22Rv1 (cell line): ENCODE measurements around the gene TFF2.

Experiments
- H3K27ac ChIP-seq: fragments of 450-650 bp; 2 replicates; pipeline ENCODE4 v1.5.1; 2017
- ZFX ChIP-seq: fragments of 450-650 bp; IDR thresholded peaks from 2 replicates; pipeline ENCODE4 v1.6.1; 2017; ENCODE audit warnings: antibody characterized with exemption, borderline replicate concordance
- TF ChIP-seq, protein P1 (sequence below): fragments of 450-650 bp; IDR thresholded peaks from 2 replicates; pipeline ENCODE4 v1.5.1; 2017; ENCODE audit warnings: mild to moderate bottlenecking

TFF2 gene

DNA sequence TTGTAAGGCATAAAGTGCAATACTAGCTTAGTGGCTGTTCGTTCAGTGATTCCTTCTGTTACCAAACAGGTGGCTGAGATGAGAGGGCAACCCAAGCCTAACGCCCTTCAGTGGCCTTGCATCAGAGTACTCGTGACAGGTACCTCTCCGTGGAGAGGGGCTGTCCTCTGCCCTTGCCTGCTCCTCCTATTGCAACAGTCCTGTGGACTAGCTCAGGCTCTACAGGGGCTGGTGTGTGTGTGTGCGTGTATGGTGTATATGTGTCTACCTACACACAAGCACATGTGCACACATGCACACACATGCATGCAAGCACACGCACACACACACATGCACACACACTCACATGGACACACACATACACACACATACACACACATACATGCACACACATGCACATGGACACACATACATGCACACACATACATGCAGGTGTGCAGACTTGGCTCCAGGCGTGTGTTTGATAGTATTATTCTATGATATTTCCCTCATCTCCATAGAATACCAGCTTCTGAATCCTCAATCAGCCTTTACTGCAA lies 50.7 kb downstream of the TFF2 start:
- TF ChIP-seq, protein P1, sequence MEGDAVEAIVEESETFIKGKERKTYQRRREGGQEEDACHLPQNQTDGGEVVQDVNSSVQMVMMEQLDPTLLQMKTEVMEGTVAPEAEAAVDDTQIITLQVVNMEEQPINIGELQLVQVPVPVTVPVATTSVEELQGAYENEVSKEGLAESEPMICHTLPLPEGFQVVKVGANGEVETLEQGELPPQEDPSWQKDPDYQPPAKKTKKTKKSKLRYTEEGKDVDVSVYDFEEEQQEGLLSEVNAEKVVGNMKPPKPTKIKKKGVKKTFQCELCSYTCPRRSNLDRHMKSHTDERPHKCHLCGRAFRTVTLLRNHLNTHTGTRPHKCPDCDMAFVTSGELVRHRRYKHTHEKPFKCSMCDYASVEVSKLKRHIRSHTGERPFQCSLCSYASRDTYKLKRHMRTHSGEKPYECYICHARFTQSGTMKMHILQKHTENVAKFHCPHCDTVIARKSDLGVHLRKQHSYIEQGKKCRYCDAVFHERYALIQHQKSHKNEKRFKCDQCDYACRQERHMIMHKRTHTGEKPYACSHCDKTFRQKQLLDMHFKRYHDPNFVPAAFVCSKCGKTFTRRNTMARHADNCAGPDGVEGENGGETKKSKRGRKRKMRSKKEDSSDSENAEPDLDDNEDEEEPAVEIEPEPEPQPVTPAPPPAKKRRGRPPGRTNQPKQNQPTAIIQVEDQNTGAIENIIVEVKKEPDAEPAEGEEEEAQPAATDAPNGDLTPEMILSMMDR, result no peak
- no peak for TF ChIP-seq ZFX

DNA sequence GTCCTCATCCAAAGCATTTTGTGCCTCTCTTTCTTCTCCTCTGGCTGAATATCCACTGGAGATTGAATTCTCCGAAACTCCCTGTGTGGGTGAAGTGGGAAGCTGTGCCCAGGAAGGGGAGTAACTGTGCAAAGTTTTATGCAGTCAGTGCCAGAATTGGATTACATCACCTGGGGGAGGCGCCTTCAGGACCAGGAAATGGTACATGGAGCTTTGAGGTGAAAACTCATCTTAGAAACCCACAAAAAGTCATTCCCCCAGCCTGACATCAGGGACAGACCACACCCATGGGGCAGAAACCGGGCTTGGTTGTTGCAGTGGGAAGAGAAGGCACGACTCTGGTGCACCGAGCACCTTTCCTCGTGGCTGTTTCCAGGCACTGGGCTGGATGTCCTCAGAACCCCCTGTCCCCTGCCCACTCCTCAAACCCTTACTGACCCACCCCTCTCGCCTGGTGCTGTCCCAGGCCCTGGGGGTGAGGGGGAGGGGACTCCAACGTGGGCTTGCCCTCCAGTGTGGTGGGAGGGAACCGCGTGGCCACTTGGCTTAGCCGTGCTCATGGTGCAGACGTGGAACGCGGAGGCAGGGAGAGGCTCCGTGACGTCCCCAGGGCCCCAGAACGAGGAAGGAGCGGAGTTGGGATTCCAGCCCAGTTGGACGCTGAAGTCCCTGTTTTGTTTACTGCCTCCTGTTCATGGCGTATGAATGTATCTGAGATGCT lies 51.3 kb downstream of the TFF2 start:
- no peak overlapping the region for H3K27ac ChIP-seq
- no peak for TF ChIP-seq ZFX
- TF ChIP-seq, protein P1, result no peak

More for the DNA sequence above, 50.7 kb downstream of the TFF2 start:
- no peak overlapping the region for H3K27ac ChIP-seq

DNA sequence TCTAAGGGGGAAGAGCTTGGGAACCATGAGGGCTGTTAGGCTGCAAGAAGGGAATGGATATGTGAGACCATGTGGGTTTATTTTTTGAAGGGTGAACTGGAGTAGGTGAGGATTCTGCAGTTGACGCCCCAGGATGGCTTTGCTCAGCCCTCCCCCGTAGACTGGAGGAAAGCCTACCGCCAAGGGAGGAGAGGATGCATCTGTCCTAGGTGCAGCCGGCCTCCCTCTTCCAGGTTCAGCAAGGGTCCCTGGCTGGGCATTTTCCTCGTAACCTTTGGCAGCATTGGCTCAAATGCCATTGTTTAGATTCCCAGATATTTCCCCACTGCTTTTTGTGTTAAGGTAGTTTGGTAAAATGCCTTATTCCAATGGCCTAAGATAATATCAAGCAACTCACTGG lies 52.1 kb downstream of the TFF2 start:
- TF ChIP-seq ZFX, result no peak
- TF ChIP-seq, protein P1, result no peak
- no peak overlapping the region for H3K27ac ChIP-seq

DNA sequence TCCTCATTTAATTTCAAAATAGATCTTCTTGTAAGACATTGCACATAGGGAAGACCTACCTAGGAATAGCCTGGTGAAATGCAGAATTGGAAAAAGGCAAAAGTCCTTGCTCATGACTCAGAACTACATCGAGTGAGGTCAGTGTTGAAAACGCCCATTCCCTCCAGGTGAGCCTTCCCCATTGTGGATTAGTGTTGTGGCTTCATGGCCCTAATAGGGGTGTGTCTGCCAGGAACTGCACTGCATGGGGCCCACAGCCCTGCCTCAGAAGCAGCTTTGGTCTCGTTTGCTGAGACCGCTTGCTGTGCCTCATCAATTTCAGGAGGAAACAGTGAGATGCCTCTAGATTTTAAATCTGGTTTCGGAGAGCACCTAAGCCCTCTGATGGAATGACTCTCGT lies 52.6 kb downstream of the TFF2 start:
- TF ChIP-seq, protein P1, result no peak
- no peak for TF ChIP-seq ZFX
- no peak overlapping the region for H3K27ac ChIP-seq

DNA sequence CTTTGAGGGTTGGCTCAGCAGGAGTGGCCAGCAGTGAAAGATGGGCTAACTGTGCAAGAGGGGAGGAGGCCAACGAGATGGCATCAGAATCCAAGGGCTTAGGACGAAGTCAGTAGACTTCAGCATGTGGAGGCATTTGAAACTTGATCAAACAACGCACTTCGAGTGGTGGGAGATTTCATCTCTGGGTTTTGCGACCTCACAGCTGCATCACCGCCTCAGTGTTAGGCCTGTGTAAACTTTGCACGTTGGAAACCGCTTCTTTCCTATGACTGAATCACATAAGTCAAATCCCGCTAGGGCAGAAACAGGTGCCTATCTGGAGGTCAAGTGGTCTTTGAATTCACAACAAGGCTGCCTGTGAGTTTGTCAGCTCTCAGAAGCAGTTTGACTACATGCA lies 53.4 kb downstream of the TFF2 start:
- TF ChIP-seq ZFX, result no peak
- TF ChIP-seq, protein P1, result no peak
- no peak overlapping the region for H3K27ac ChIP-seq

DNA sequence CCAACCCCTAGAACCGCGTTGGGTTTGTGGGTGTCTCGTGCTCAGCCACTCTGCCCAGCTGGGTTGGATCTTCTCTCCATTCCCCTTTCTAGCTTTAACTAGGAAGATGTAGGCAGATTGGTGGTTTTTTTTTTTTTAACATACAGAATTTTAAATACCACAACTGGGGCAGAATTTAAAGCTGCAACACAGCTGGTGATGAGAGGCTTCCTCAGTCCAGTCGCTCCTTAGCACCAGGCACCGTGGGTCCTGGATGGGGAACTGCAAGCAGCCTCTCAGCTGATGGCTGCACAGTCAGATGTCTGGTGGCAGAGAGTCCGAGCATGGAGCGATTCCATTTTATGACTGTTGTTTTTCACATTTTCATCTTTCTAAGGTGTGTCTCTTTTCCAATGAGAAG lies 54.3 kb downstream of the TFF2 start:
- H3K27ac ChIP-seq, result no peak overlapping the region
- no peak for TF ChIP-seq ZFX
- TF ChIP-seq, protein P1, result no peak
